ENCODE measurements around the gene PCSK1. TPM values are rescaled to one million over a fixed set of nuclear protein-coding genes. Genes with fewer than 3 reads are reported as not detected.
"Not testable (repeated sequence)": the region's sequence is repeated elsewhere in the genome, so short reads cannot be mapped to it uniquely, and the experiment has no call there.

PCSK1 gene
- total RNA-seq, 1 donor from 2014 or later, result not detected

DNA sequence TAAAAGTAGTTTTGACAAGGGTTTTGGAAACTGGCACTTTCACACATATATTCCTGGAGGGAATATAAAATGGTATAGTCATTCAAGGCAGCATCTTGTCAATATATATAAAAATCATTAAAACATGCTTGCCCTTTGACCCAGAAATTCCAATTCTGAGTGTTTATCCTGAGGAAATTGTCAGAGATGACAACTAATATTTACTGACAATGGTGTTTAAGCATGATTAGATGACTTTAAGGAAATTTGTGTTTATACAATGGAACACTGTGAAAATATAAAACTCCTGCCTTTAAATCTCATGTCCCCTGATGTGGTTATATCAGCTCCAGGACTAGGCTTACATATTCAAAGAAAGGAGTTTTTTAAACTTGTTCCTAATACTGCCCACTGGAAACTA lies 25.6 kb downstream of the PCSK1 start:
- no peak overlapping the region for H3K27ac ChIP-seq (ENCODE audit: low read depth, low read length)
- H3K4me3 ChIP-seq (ENCODE audit: low read length in 3 of 3), result no peak overlapping the region
- H3K4me1 ChIP-seq (ENCODE audit: control insufficient read depth in 3 of 3, insufficient read depth in 3 of 3, low read length in 3 of 3), result no peaks in the 10 kb centered on the region
- H3K9ac ChIP-seq (ENCODE audit: low read depth in 1 of 3, low read length in 3 of 3), result no peak overlapping the region
- H3K9me3 ChIP-seq (ENCODE audit: control insufficient read depth in 3 of 3, low read length in 3 of 3), result no peaks in the 10 kb centered on the region
- H3K36me3 ChIP-seq (ENCODE audit: control insufficient read depth in 3 of 3, insufficient read depth in 3 of 3, low read length in 3 of 3), result no peaks in the 10 kb centered on the region
- H3K27me3 ChIP-seq (ENCODE audit: control insufficient read depth in 3 of 3, insufficient read depth in 3 of 3, low read length in 3 of 3), result no peaks in the 10 kb centered on the region

DNA sequence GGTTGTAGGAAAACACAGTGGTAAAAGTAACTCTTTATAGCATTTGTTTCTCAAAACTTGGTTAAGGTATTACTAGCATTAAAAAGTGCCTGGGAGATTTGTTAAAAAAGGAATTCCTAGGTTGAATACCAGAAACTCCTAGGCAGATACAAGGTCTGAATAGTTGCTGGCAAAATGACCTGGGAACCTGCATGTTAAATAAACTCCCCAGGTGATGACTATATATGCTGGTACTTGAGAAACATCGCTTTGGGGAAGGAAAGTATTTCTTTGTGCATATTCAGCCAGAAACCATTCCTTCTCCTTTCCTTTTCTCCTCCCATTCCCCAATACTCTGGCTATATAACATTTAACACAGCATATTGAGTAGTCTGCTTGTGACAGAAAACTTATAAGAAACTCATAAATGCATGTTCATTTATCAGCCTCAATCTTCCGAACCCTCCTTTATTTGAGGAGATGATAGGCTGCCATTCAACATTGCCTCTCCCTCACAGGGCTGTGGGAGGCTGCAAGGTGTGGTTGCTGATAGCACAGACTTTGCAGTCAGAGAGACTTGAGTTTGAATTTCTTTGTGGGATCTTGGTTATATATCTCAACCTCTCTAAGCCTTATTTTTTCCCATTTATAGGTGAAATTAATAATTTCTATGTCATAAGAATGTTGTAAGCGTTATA lies 28.7 kb downstream of the PCSK1 start:
- no peaks in the 10 kb centered on the region for H3K27me3 ChIP-seq (ENCODE audit: control insufficient read depth in 3 of 3, insufficient read depth in 3 of 3, low read length in 3 of 3)
- H3K4me3 ChIP-seq (ENCODE audit: low read length in 3 of 3), result no peak overlapping the region
- no peaks in the 10 kb centered on the region for H3K9me3 ChIP-seq (ENCODE audit: control insufficient read depth in 3 of 3, low read length in 3 of 3)
- H3K36me3 ChIP-seq (ENCODE audit: control insufficient read depth in 3 of 3, insufficient read depth in 3 of 3, low read length in 3 of 3), result no peaks in the 10 kb centered on the region
- H3K27ac ChIP-seq (ENCODE audit: low read depth, low read length), result no peak overlapping the region
- no peak overlapping the region for H3K9ac ChIP-seq (ENCODE audit: low read depth in 1 of 3, low read length in 3 of 3)
- H3K4me1 ChIP-seq (ENCODE audit: control insufficient read depth in 3 of 3, insufficient read depth in 3 of 3, low read length in 3 of 3), result no peaks in the 10 kb centered on the region

- no peaks in the 10 kb centered on the region for H3K36me3 ChIP-seq (ENCODE audit: control insufficient read depth in 3 of 3, insufficient read depth in 3 of 3, low read length in 3 of 3)
- no peak overlapping the region for H3K4me3 ChIP-seq (ENCODE audit: low read length in 3 of 3)
- no peaks in the 10 kb centered on the region for H3K9me3 ChIP-seq (ENCODE audit: control insufficient read depth in 3 of 3, low read length in 3 of 3)
- H3K27ac ChIP-seq (ENCODE audit: low read depth, low read length), result no peak overlapping the region
- no peaks in the 10 kb centered on the region for H3K27me3 ChIP-seq (ENCODE audit: control insufficient read depth in 3 of 3, insufficient read depth in 3 of 3, low read length in 3 of 3)
- no peak overlapping the region for H3K9ac ChIP-seq (ENCODE audit: low read depth in 1 of 3, low read length in 3 of 3)
- no peaks in the 10 kb centered on the region for H3K4me1 ChIP-seq (ENCODE audit: control insufficient read depth in 3 of 3, insufficient read depth in 3 of 3, low read length in 3 of 3)
These were observed 30.5 kb downstream of the PCSK1 start for GRCh38 chr5:96402500-96402899.

DNA sequence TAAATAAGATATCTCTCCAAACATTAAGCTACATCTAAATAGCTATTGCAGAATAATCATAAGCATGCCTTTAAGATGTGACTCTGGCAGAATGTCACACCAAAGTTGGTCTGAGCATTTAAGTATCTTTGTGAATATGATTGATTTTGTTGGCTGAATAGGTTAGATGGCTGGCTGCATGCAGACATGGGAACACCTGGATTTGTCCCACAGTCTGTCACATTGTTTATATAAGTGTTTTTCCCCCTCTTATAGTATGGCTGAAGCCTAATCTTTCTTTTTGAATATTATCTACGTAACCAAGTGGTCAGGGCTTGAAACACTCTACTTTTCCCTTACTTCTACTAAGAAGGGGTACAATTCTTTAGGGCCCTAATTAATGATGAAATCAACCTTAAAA lies 36.2 kb downstream of the PCSK1 start:
- H3K27ac ChIP-seq (ENCODE audit: low read depth, low read length), result no peak overlapping the region
- no peaks in the 10 kb centered on the region for H3K9me3 ChIP-seq (ENCODE audit: control insufficient read depth in 3 of 3, low read length in 3 of 3)
- H3K9ac ChIP-seq (ENCODE audit: low read depth in 1 of 3, low read length in 3 of 3), result no peak overlapping the region
- H3K4me3 ChIP-seq (ENCODE audit: low read length in 3 of 3), result no peak overlapping the region
- H3K27me3 ChIP-seq (ENCODE audit: control insufficient read depth in 3 of 3, insufficient read depth in 3 of 3, low read length in 3 of 3), result no peaks in the 10 kb centered on the region
- no peaks in the 10 kb centered on the region for H3K36me3 ChIP-seq (ENCODE audit: control insufficient read depth in 3 of 3, insufficient read depth in 3 of 3, low read length in 3 of 3)
- H3K4me1 ChIP-seq (ENCODE audit: control insufficient read depth in 3 of 3, insufficient read depth in 3 of 3, low read length in 3 of 3), result no peaks in the 10 kb centered on the region

DNA sequence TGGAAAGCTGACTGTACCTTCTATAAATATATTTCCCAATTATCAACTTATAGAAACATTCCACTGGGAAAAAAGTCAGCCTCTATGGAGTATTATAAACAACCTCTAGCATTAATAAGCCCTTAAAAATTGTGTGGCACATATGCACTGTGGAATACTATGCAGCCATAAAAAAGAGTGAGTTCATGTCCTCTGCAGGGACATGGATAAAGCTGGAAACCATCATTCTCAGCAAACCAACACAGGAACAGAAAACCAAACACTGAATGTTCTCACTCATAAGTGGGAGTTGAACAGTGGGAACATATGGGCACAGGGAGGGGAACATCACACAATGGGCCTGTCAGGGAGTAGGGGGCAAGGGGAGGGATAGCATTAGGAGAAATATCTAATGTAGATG lies 37.8 kb downstream of the PCSK1 start:
- not testable (repeated sequence) for H3K4me1 ChIP-seq (ENCODE audit: control insufficient read depth in 3 of 3, insufficient read depth in 3 of 3, low read length in 3 of 3); H3K27me3 ChIP-seq (ENCODE audit: control insufficient read depth in 3 of 3, insufficient read depth in 3 of 3, low read length in 3 of 3); H3K9ac ChIP-seq (ENCODE audit: low read depth in 1 of 3, low read length in 3 of 3); H3K36me3 ChIP-seq (ENCODE audit: control insufficient read depth in 3 of 3, insufficient read depth in 3 of 3, low read length in 3 of 3); H3K27ac ChIP-seq (ENCODE audit: low read depth, low read length); H3K4me3 ChIP-seq (ENCODE audit: low read length in 3 of 3); H3K9me3 ChIP-seq (ENCODE audit: control insufficient read depth in 3 of 3, low read length in 3 of 3)

DNA sequence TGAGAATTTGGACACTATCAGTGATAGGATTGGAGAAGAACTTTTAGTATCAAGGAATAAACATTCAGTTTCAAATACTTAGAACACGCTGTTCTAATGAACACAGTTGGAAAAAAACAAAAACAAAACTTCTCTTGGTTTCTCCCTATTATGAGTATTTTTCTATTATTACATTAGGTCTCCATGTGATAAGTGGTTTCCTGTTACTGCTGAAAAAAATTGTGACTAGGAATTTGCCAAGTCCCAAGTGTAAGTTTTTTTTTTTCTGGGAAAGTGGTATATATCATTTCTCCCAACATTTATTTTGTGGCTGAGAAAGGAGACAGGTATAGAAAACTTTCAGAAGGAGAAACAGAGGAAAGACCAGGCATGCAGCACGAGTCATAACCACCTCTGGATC lies 41.1 kb downstream of the PCSK1 start:
- Histone ChIP-seq H3K27ac (ENCODE audit: low read depth, low read length) (no peak overlapping the region), H3K9ac (ENCODE audit: low read depth in 1 of 3, low read length in 3 of 3) (no peak overlapping the region), H3K4me1 (ENCODE audit: control insufficient read depth in 3 of 3, insufficient read depth in 3 of 3, low read length in 3 of 3) (no peaks in the 10 kb centered on the region), H3K9me3 (ENCODE audit: control insufficient read depth in 3 of 3, low read length in 3 of 3) (no peaks in the 10 kb centered on the region), H3K4me3 (ENCODE audit: low read length in 3 of 3) (no peak overlapping the region), H3K36me3 (ENCODE audit: control insufficient read depth in 3 of 3, insufficient read depth in 3 of 3, low read length in 3 of 3) (no peaks in the 10 kb centered on the region), H3K27me3 (ENCODE audit: control insufficient read depth in 3 of 3, insufficient read depth in 3 of 3, low read length in 3 of 3) (no peaks in the 10 kb centered on the region)

- no peaks in the 10 kb centered on the region for H3K9me3 ChIP-seq (ENCODE audit: control insufficient read depth in 3 of 3, low read length in 3 of 3)
- H3K27me3 ChIP-seq (ENCODE audit: control insufficient read depth in 3 of 3, insufficient read depth in 3 of 3, low read length in 3 of 3), result no peaks in the 10 kb centered on the region
- H3K27ac ChIP-seq (ENCODE audit: low read depth, low read length), result no peak overlapping the region
- no peak overlapping the region for H3K4me3 ChIP-seq (ENCODE audit: low read length in 3 of 3)
- no peak overlapping the region for H3K9ac ChIP-seq (ENCODE audit: low read depth in 1 of 3, low read length in 3 of 3)
- no peaks in the 10 kb centered on the region for H3K36me3 ChIP-seq (ENCODE audit: control insufficient read depth in 3 of 3, insufficient read depth in 3 of 3, low read length in 3 of 3)
- peaks cover 0 to 11% (median 8%) of the 10 kb centered on the region in 3 donors for H3K4me1 ChIP-seq (ENCODE audit: control insufficient read depth in 3 of 3, insufficient read depth in 3 of 3, low read length in 3 of 3)
These were observed 44.9 kb downstream of the PCSK1 start for GRCh38 chr5:96388176-96388575.

DNA sequence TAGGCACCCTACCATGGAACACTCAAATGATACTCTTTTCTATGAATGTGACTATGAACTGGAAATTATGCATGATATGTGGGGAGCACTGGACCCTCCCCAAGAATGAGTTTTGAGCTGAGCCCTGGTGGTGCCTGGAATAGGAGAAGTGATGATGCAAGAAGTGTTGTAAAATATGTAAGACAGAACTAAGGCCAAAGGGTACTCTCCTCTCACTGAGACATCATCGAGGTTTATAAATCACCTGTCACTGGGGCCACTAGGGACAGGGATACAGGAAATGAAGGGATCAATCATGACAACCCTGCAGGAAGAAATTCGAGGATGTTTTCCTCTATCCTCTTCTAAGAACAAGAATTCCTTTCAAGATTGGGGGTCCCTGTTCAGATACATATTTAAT lies 45.4 kb downstream of the PCSK1 start:
- H3K4me3 ChIP-seq (ENCODE audit: low read length in 3 of 3), result no peak overlapping the region
- H3K9ac ChIP-seq (ENCODE audit: low read depth in 1 of 3, low read length in 3 of 3), result no peak overlapping the region
- H3K27me3 ChIP-seq (ENCODE audit: control insufficient read depth in 3 of 3, insufficient read depth in 3 of 3, low read length in 3 of 3), result no peaks in the 10 kb centered on the region
- no peak overlapping the region for H3K27ac ChIP-seq (ENCODE audit: low read depth, low read length)
- no peaks in the 10 kb centered on the region for H3K36me3 ChIP-seq (ENCODE audit: control insufficient read depth in 3 of 3, insufficient read depth in 3 of 3, low read length in 3 of 3)
- H3K9me3 ChIP-seq (ENCODE audit: control insufficient read depth in 3 of 3, low read length in 3 of 3), result no peaks in the 10 kb centered on the region
- peaks cover 0 to 11% (median 8%) of the 10 kb centered on the region in 3 donors for H3K4me1 ChIP-seq (ENCODE audit: control insufficient read depth in 3 of 3, insufficient read depth in 3 of 3, low read length in 3 of 3)

GRCh38 chr5:96385538-96385937 lies 47.5 kb downstream of the PCSK1 start:
- no peaks in the 10 kb centered on the region for H3K36me3 ChIP-seq (ENCODE audit: control insufficient read depth in 3 of 3, insufficient read depth in 3 of 3, low read length in 3 of 3)
- H3K27me3 ChIP-seq (ENCODE audit: control insufficient read depth in 3 of 3, insufficient read depth in 3 of 3, low read length in 3 of 3), result no peaks in the 10 kb centered on the region
- H3K9ac ChIP-seq (ENCODE audit: low read depth in 1 of 3, low read length in 3 of 3), result no peak overlapping the region
- H3K9me3 ChIP-seq (ENCODE audit: control insufficient read depth in 3 of 3, low read length in 3 of 3), result no peaks in the 10 kb centered on the region
- H3K4me3 ChIP-seq (ENCODE audit: low read length in 3 of 3), result no peak overlapping the region
- H3K27ac ChIP-seq (ENCODE audit: low read depth, low read length), result no peak overlapping the region
- peaks cover 0 to 11% (median 8%) of the 10 kb centered on the region in 3 donors for H3K4me1 ChIP-seq (ENCODE audit: control insufficient read depth in 3 of 3, insufficient read depth in 3 of 3, low read length in 3 of 3)

- peak overlapping the region; percentile 23 for H3K27ac ChIP-seq (ENCODE audit: low read depth, low read length)
- H3K4me3 ChIP-seq (ENCODE audit: low read length in 3 of 3), result no peak overlapping the region
- no peaks in the 10 kb centered on the region for H3K36me3 ChIP-seq (ENCODE audit: control insufficient read depth in 3 of 3, insufficient read depth in 3 of 3, low read length in 3 of 3)
- H3K4me1 ChIP-seq (ENCODE audit: control insufficient read depth in 3 of 3, insufficient read depth in 3 of 3, low read length in 3 of 3), result peaks cover 0 to 11% (median 8%) of the 10 kb centered on the region in 3 donors
- H3K9ac ChIP-seq (ENCODE audit: low read depth in 1 of 3, low read length in 3 of 3), result no peak overlapping the region
- H3K27me3 ChIP-seq (ENCODE audit: control insufficient read depth in 3 of 3, insufficient read depth in 3 of 3, low read length in 3 of 3), result no peaks in the 10 kb centered on the region
- no peaks in the 10 kb centered on the region for H3K9me3 ChIP-seq (ENCODE audit: control insufficient read depth in 3 of 3, low read length in 3 of 3)
These were observed 48.7 kb downstream of the PCSK1 start for GRCh38 chr5:96384353-96384752.
